A549 (cell line): ENCODE results near the gene DUSP10.

Experiments used
- CHD2 ChIP-seq: fragments of 150-350 bp; IDR thresholded peaks from 2 replicates; pipeline ENCODE4 v1.6.1; 2014; ENCODE audit warnings: low read length; ENCODE audit not compliant: partially characterized antibody
- EP300 ChIP-seq, 2 experiments: fragments of >200 bp; sonication (Bioruptor Twin); formaldehyde crosslinking; IDR thresholded peaks; 2 replicates in 1 of 2; 3 replicates in 1 of 2; pipeline ENCODE4 v1.6.1; 2016 to 2017
- HDAC2 ChIP-seq: fragments of 200-600 bp; sonication (generic); IDR thresholded peaks from 2 replicates; pipeline ENCODE4 v1.6.1; 2016
- JUNB ChIP-seq: fragments of >200 bp; sonication (Bioruptor Twin); formaldehyde crosslinking; IDR thresholded peaks from 2 replicates; pipeline ENCODE4 v1.6.1; 2016
- MAFK ChIP-seq: fragments of 450-650 bp; IDR thresholded peaks from 2 replicates; pipeline ENCODE4 v1.6.1; 2014; ENCODE audit not compliant: partially characterized antibody
- PHF8 ChIP-seq: fragments of 200-600 bp; sonication (generic); IDR thresholded peaks from 2 replicates; pipeline ENCODE4 v1.6.1; 2016; ENCODE audit warnings: low read depth, mild to moderate bottlenecking, antibody characterized with exemption, moderate library complexity, borderline replicate concordance
- POLR2A ChIP-seq: IDR thresholded peaks from 2 replicates; pipeline ENCODE4 v1.6.1; 2012; ENCODE audit warnings: mild to moderate bottlenecking, low read length
- POLR2AphosphoS2 ChIP-seq: conservative IDR thresholded peaks from 2 replicates; pipeline ENCODE4 v1.6.1; 2012; ENCODE audit warnings: low read length, improper control_type of control experiment, inconsistent platforms
- RAD21 ChIP-seq, 2 experiments: fragments of >200 bp in 1 of 2; sonication (Bioruptor Twin) in 1 of 2; formaldehyde crosslinking in 1 of 2; IDR thresholded peaks in 1 of 2; conservative IDR thresholded peaks in 1 of 2; 2 replicates in 1 of 2; 3 replicates in 1 of 2; pipeline ENCODE4 v1.6.1; 2012 to 2018; ENCODE audit warnings: inconsistent platforms in 1 of 2
- RFX5 ChIP-seq: fragments of 450-650 bp; IDR thresholded peaks from 2 replicates; pipeline ENCODE4 v1.7.1; 2014; ENCODE audit warnings: antibody characterized with exemption, mild to moderate bottlenecking, moderate library complexity
- ZFP36 ChIP-seq: fragments of 450-650 bp; IDR thresholded peaks from 2 replicates; pipeline ENCODE4 v1.6.1; 2014; ENCODE audit warnings: borderline replicate concordance; ENCODE audit not compliant: partially characterized antibody
- TF ChIP-seq, protein P1 (sequence below): fragments of >200 bp; sonication (Bioruptor Twin); formaldehyde crosslinking; IDR thresholded peaks from 3 replicates; pipeline ENCODE4 v1.5.1; 2016
- TF ChIP-seq, protein P2 (sequence below): fragments of 200-600 bp; sonication (generic); IDR thresholded peaks from 2 replicates; pipeline ENCODE4 v1.6.1; 2016; ENCODE audit warnings: antibody characterized with exemption, mild to moderate bottlenecking, moderate library complexity

- TF ChIP-seq JUNB (no peak), POLR2A (no peak), CHD2 (no peak), RAD21 (conservative IDR thresholded peaks at IDR 0.05 in 1 of 2, IDR thresholded peaks at IDR 0.05 in 1 of 2) (no peak), RFX5 (no peak), MAFK (no peak), PHF8 (no peak), EP300 (IDR thresholded peaks at IDR 0.05) (no peak), HDAC2 (no peak), POLR2AphosphoS2 (no peak), ZFP36 (no peak)
- TF ChIP-seq, protein P1, sequence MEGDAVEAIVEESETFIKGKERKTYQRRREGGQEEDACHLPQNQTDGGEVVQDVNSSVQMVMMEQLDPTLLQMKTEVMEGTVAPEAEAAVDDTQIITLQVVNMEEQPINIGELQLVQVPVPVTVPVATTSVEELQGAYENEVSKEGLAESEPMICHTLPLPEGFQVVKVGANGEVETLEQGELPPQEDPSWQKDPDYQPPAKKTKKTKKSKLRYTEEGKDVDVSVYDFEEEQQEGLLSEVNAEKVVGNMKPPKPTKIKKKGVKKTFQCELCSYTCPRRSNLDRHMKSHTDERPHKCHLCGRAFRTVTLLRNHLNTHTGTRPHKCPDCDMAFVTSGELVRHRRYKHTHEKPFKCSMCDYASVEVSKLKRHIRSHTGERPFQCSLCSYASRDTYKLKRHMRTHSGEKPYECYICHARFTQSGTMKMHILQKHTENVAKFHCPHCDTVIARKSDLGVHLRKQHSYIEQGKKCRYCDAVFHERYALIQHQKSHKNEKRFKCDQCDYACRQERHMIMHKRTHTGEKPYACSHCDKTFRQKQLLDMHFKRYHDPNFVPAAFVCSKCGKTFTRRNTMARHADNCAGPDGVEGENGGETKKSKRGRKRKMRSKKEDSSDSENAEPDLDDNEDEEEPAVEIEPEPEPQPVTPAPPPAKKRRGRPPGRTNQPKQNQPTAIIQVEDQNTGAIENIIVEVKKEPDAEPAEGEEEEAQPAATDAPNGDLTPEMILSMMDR: no peak
- TF ChIP-seq, protein P2, sequence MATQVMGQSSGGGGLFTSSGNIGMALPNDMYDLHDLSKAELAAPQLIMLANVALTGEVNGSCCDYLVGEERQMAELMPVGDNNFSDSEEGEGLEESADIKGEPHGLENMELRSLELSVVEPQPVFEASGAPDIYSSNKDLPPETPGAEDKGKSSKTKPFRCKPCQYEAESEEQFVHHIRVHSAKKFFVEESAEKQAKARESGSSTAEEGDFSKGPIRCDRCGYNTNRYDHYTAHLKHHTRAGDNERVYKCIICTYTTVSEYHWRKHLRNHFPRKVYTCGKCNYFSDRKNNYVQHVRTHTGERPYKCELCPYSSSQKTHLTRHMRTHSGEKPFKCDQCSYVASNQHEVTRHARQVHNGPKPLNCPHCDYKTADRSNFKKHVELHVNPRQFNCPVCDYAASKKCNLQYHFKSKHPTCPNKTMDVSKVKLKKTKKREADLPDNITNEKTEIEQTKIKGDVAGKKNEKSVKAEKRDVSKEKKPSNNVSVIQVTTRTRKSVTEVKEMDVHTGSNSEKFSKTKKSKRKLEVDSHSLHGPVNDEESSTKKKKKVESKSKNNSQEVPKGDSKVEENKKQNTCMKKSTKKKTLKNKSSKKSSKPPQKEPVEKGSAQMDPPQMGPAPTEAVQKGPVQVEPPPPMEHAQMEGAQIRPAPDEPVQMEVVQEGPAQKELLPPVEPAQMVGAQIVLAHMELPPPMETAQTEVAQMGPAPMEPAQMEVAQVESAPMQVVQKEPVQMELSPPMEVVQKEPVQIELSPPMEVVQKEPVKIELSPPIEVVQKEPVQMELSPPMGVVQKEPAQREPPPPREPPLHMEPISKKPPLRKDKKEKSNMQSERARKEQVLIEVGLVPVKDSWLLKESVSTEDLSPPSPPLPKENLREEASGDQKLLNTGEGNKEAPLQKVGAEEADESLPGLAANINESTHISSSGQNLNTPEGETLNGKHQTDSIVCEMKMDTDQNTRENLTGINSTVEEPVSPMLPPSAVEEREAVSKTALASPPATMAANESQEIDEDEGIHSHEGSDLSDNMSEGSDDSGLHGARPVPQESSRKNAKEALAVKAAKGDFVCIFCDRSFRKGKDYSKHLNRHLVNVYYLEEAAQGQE: no peak
Observed at GRCh38 chr1:221739677-221740025, 2.2 kb downstream of the DUSP10 start.
